Measurements from ENCODE around the gene RASL12.
"Not testable (repeated sequence)": the region's sequence is repeated elsewhere in the genome, so short reads cannot be mapped to it uniquely, and the experiment has no call there.

Gene RASL12

DNA sequence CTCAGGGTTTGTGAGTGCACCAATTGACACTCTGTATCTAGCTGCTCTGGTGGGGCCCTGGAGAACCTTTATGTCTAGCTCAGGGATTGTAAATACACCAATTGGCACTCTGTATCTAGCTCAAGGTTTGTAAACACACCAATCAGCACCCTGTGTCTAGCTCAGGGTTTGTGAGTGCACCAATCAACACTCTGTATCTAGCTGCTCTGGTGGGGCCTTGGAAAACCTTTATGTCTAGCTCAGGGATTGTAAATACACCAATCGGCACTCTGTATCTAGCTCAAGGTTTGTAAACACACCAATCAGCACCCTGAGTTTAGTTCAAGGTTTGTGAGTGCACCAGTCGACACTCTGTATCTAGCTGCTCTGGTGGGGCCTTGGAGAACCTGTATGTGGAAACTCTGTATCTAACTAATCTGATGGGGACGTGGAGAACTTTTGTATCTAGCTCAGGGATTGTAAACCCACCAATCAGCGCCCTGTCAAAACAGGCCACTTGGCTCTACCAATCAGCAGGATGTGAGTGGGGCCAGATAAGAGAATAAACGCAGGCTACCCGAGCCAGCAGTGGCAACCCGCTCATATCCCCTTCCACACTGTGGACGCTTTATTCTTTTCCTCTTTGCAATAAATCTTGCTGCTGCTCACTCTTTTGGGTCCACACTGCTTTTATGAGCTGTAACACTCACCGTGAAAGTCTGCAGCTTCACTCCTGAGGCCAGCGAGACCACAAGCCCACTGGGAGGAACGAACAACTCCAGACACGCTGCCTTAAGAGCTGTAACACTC, 8.0 kb upstream of the RASL12 start:
- not testable (repeated sequence) for DNase-seq (ENCODE audit: low read depth)

DNA sequence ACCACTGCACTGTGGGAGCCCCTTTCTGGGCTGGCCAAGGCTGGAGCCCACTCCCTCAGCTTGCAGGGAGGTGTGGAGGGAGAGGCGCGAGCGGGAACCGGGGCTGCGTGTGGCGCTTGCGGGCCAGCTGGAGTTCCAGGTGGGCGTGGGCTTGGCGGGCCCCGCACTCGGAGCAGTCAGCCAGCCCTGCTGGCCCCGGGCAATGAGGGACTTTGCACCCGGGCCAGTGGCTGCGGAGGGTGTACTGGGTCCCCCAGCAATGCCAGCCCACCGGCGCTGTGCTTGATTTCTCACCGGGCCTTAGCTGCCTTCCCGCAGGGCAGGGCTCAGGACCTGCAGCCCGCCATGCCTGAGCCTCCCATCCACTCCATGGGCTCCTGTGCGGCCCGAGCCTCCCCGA, 7.2 kb upstream of the RASL12 start:
- DNase-seq (ENCODE audit: low read depth) = not testable (repeated sequence)

DNA sequence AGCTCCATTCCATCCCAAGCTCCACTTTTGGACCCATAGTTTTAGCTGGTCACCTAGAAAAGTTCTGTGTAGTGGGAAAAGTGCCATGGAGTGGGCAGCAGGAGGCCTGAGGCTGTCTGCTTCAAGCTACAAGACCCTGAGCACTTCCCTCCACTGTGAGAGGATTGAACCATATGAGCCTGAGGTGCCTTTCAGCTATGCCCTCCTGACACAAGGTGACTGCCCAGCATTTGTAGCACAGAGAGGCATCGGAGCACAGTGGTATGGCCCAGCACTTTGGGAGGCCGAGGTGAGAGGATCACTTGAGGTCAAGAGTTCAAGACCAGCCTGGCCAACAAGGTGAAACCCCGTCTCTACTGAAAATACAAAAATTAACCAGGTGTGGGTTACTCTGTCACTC, 4.8 kb upstream of the RASL12 start:
- DNase-seq (ENCODE audit: low read depth) = no peak

DNA sequence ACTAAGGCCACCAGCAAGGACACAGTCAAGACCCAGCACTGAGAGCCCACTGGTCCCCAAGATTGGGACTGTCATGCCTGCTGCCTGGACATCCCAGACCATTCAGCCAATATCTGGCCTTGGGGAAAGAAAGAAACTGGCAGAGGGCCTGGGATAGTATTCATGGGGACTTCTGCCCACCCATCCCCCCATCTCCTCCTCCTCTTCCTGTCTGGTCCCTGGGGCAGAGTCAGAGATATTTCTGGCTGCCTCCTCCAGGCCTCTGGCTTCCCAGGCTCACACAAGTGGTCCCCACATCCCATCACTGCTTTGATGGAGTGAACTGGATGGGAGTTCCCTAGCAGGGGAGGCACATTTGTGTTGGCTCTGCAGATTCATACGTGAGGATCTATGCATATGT, 4.2 kb upstream of the RASL12 start:
- DNase-seq (ENCODE audit: low read depth) = no peak

- no peak for DNase-seq (ENCODE audit: low read depth)
These were observed 3.6 kb upstream of the RASL12 start for GRCh38 chr15:65071381-65071811.

DNA sequence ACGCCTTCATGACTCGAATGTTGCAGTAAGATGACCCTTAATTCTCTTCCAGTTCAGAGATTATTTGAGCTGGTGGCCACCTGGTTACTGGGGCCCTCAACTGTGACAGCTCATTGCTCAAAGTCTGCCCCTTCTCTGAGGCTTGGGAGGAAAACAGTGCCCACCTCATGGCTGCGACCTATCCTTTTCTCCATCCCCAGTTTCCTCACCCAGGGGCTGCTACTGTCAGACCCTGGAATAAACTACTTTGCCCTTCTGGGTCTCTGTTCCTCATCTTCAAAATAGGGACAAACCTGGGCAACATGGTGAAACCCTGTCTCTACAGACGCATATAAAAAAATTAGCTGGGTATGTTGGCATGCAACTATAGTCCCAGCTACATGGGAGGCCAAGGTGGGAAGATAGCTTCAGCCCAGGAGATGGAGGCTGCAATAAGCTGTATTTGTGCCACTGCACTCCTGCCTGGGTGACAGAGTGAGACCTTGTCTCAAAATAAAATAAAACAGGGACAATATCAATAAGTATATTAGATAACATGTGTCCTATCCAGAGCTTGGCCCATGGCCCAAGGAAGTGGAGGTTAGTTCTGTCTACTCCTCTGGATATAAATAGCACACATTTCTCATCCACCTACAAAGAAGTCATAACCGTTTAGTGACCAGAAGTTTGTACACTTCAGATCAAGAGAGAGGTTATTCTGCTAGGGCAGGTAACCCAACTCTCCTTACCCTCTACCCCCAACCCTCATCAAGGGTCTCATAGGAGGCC, 2.2 kb upstream of the RASL12 start:
- DNase-seq (ENCODE audit: low read depth) = no peak

DNA sequence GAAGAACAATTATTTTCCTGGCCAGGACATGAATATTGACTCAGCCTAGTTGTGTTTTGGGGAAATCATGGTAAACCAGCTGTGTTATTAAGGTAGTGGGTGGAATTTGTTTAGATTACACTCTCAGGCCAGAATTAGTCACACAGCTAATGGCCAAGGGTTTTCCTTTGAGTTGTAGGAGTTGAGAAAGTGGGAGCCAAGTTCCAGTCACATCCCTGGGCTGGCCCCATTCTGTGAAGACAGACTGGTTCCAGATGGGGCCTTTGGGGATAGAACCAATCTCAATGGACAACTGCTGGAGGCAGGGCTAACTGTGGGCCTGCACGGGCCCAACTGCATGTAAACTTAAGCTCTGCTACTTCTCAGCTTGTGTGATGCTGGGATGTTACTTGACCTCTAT, 1.4 kb upstream of the RASL12 start:
- DNase-seq (ENCODE audit: low read depth) = no peak

DNA sequence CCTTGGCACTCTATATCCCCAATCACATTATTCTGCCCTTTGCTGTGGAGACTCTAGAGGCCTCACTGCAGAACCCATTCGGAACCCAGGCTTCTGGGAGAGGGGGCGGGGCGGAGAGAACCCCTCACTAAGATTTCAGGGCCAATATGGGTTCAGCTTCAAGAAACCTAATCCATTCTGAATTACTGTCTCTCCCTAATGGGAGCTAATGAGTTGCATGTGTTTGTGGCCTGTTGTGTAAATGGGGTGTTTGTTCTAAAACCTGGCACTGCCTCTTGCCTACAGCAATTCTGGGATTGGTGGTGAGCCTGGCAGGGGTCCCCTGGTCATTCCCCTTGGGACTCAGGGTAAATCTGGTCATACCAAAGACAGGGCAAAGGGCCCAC, 605 bp upstream of the RASL12 start:
- DNase-seq (ENCODE audit: low read depth) = no peak

DNA sequence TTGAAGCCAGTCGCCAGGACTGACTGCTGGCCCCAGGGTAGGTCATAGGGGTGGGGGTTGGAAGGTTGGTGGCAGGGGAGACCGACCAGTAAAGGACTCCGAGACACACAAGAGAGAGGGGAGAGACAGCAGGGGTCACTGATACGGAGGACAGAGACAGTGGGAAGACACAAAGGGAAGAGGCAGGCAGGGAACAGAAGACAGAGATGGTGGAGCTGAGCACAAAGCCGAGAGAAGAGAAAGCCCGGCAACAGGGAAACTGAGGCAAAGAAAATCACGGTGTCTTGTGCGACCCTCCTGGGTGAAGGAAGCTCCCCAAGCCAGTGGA, 510 bp downstream of the RASL12 start:
- DNase-seq (ENCODE audit: low read depth) = no peak

- DNase-seq (ENCODE audit: low read depth) = no peak
These were observed 1.0 kb downstream of the RASL12 start for GRCh38 chr15:65066635-65067316.

DNA sequence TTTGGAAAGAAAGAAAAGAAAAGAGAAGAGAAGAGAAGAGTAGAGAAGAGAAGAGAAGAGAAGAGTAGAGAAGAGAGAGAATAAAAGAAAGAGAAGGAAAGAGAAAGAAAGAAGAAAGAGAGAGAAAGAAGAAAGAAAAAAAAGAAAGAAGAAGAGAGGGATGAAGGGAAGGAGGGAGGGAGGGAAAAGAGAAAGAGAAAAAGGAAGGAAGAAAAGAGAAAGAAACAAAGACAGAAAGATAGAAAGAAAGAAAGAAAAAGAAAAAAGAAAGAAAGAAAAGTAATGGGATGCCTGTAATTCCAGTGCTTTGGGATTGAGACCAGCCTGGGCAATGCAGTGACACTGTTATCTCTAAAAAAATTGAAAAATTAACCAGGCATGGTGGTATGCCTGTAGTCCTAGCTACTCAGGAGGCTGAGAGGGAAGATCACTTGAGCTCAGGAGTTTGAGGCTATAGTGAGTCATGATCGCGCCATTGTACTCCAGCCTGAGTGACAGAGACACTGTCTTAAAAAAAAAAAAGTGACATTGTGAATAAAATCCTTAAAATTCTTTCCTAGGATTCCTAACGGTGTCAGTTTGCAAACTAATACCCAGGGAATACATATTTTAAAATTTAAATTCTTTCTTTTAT, 1.7 kb downstream of the RASL12 start:
- no peak for DNase-seq (ENCODE audit: low read depth)

- no peak for DNase-seq (ENCODE audit: low read depth)
These were observed 5.1 kb downstream of the RASL12 start for GRCh38 chr15:65062726-65063125.

DNA sequence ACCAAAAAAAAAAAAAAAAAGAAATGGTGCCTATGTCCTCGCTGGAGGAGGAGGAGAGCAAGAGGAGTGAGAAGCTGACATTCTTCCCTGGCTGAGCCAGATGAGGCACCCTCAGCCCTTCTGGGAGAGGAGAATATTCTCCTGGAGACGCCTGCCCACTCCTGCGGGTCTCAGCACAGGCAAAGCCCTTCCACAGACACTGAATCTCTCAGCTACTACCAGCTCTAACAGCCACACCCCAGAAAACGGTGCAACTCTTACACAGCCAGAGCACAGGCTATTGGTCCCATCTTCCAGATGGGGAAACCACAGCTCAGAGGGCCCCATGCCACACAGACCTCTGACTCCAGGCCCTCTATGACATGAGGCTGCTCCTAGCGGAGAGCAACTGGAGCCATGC, 5.7 kb downstream of the RASL12 start:
- DNase-seq (ENCODE audit: low read depth) = no peak

- DNase-seq (ENCODE audit: low read depth) = no peak
These were observed 7.0 kb downstream of the RASL12 start for GRCh38 chr15:65060641-65061397.

- DNase-seq (ENCODE audit: low read depth) = no peak
These were observed 7.7 kb downstream of the RASL12 start for GRCh38 chr15:65059931-65060596.

- no peak for DNase-seq (ENCODE audit: low read depth)
These were observed 8.4 kb downstream of the RASL12 start for GRCh38 chr15:65059369-65059750.

- DNase-seq (ENCODE audit: low read depth) = no peak
These were observed 9.1 kb downstream of the RASL12 start for GRCh38 chr15:65058394-65059368.

DNA sequence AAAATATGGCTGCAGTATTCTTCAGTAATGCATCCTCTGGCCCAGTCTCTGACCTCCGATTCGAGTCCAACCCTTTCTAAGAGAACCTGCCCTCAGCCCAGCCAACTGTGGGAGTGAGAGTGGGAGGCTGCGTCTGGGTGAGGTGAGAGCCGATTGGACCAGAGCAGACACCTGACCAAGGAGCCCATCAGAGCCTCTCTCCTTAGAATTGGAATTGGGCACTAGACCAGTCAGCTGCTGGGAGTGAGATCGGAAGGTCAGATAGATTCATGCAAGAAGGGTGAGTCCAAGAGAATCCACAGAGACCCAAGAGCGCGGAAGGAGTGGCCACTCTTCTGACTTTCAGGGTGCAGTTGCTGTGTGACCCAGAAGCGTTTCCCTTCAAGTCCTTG, 10.2 kb downstream of the RASL12 start:
- DNase-seq (ENCODE audit: low read depth) = no peak

DNA sequence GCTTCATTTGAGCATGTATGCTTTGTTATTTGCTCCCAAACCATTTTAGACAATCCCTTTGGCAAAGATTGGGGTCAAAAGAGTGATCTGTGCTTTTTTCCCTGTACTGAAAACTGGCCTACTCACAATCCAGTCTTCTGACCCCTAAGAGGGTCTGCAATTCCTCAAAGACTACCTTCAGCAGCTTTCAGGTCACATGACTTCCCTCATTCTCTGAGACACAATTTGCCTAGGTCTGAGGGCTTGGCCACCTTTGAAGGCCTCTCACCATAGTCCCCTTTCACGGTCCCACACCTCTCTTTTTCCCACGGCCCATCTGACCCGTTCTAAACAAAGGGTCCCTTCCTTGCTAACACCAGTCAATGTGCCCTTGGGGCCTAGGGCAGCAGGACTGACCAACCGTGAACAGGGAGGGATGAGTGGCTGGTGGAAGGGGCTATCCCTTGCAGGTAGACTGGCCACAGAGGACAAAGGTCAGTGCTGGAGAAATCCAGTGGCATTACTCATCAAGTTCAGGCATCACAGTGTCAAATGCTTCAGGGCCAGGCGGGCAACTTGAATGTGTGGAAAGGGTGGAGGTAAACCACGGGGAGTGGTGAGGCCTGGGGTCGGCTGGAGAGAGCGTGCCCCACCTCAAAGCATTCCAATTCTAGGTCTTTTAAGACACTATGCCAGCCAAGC, 10.8 kb downstream of the RASL12 start:
- no peak for DNase-seq (ENCODE audit: low read depth)

- no peak for DNase-seq (ENCODE audit: low read depth)
These were observed 11.7 kb downstream of the RASL12 start for GRCh38 chr15:65056106-65056505.

Measured in stimulated activated CD8-positive, alpha-beta memory T cell treated with anti-CD3 and anti-CD28 coated beads, Interleukin-15, amount 100 ng/mL, for 24 hours (primary cell).